PC-9 (cell line): Measurements from ENCODE around the gene SERPINF2. TPM values are rescaled to one million over a fixed set of nuclear protein-coding genes. Genes with fewer than 3 reads are reported as not detected.

Experiments used
- Bru-seq: library from RNA; stranded (reverse); fragments of 400-500 nt; gene quantifications from one replicate; lab custom pipeline; 2021; lab: Mats Ljungman, UMichigan
- BruChase-seq, 2 experiments: library from RNA; stranded (reverse); fragments of 400-500 nt; gene quantifications; one replicate each; lab custom pipeline; 2021; lab: Mats Ljungman, UMichigan
- BruUV-seq: library from RNA; stranded (reverse); fragments of 400-500 nt; replicated peaks from 2 replicates; lab custom pipeline; 2021; lab: Mats Ljungman, UMichigan
- CTCF ChIA-PET: fragments of 300-600 bp; sonication (Branson Sonifier 250); formaldehyde crosslinking; loops from one replicate; lab custom pipeline; 2022; ENCODE audit warnings: antibody characterized with exemption; lab: Charles Lee
- POLR2A ChIA-PET: fragments of 300-600 bp; sonication (Branson Sonifier 250); formaldehyde crosslinking; loops from one replicate; lab custom pipeline; 2022; ENCODE audit warnings: antibody characterized with exemption; ENCODE audit not compliant: unreplicated experiment; lab: Charles Lee
- DNase-seq, 2 experiments: peaks; one replicate each; pipeline versions ENCODE4 v3.0.0 to v3.0.0-alpha.2; 2015 to 2022; ENCODE audit warnings: mixed read lengths in 1 of 2
- H2AFZ ChIP-seq: fragments of 200-600 bp; sonication (generic); 2 replicates; pipeline ENCODE4 v1.8.1; 2017; ENCODE audit warnings: antibody characterized with exemption
- H3F3A ChIP-seq: fragments of 200-600 bp; sonication (generic); 2 replicates; pipeline ENCODE4 v1.8.1; 2017; ENCODE audit warnings: antibody characterized with exemption, mild to moderate bottlenecking, low read depth; ENCODE audit not compliant: insufficient read depth
- H3K27ac ChIP-seq: fragments of 200-600 bp; sonication (generic); 2 replicates; pipeline ENCODE4 v1.6.1; 2016; ENCODE audit warnings: mixed run types
- H3K27me3 ChIP-seq: fragments of 200-600 bp; sonication (generic); 2 replicates; pipeline ENCODE4 v1.6.1; 2016; ENCODE audit warnings: low read depth, mixed run types; ENCODE audit not compliant: insufficient read depth
- H3K36me3 ChIP-seq: fragments of 200-600 bp; sonication (generic); 2 replicates; pipeline ENCODE4 v1.6.1; 2016; ENCODE audit warnings: low read depth, mixed run types
- H3K4me1 ChIP-seq: fragments of 200-600 bp; sonication (generic); replicated peaks from 2 replicates; pipeline ENCODE4 v1.6.1; 2016; ENCODE audit warnings: mixed run types; ENCODE audit not compliant: insufficient read depth
- H3K4me2 ChIP-seq: fragments of 200-600 bp; sonication (generic); 2 replicates; pipeline ENCODE4 v1.6.1; 2017; ENCODE audit warnings: mixed run types
- H3K4me3 ChIP-seq: fragments of 200-600 bp; sonication (generic); 2 replicates; pipeline ENCODE4 v1.6.1; 2016; ENCODE audit warnings: mixed run types
- H3K79me2 ChIP-seq: fragments of 200-600 bp; sonication (generic); 2 replicates; pipeline ENCODE4 v1.6.1; 2017; ENCODE audit warnings: low read depth, mixed run types
- H3K9me2 ChIP-seq: fragments of 200-600 bp; sonication (generic); 2 replicates; pipeline ENCODE4 v1.8.1; 2017; ENCODE audit warnings: mild to moderate bottlenecking; ENCODE audit not compliant: insufficient read depth
- H3K9me3 ChIP-seq: fragments of 200-600 bp; sonication (generic); 2 replicates; pipeline ENCODE4 v1.8.1; 2016; ENCODE audit warnings: low read depth; ENCODE audit not compliant: insufficient read depth
- H4K20me1 ChIP-seq: fragments of 200-600 bp; sonication (generic); 2 replicates; pipeline ENCODE4 v1.8.1; 2017; ENCODE audit not compliant: insufficient read depth
- CTCF ChIP-seq: fragments of 200-600 bp; sonication (generic); conservative IDR thresholded peaks from 2 replicates; pipeline ENCODE4 v1.6.1; 2017; ENCODE audit warnings: mixed run types, antibody characterized with exemption, mild to moderate bottlenecking, moderate library complexity
- EZH2 ChIP-seq: fragments of 200-600 bp; sonication (generic); IDR thresholded peaks from 2 replicates; pipeline ENCODE4 v1.8.0; 2017; ENCODE audit warnings: antibody characterized with exemption, low read depth
- intact Hi-C: fragments of 100-400 bp; cut with micrococcal nuclease; formaldehyde crosslinking; loops from one replicate; pipeline ENCODE4 v1.10.0; 2022; ENCODE audit not compliant: unreplicated experiment
- long read RNA-seq: library from polyadenylated mRNA; stranded (forward); transcript quantifications from one replicate; pipeline ENCODE4 v2.0.0, GENCODE V29; 2022
- total RNA-seq: library from RNA; stranded (reverse); gene quantifications from 2 replicates; pipeline ENCODE4 v1.2.3, GENCODE V29; 2021

SERPINF2 gene
- total RNA-seq (9.5 and 10.5 TPM in 2 replicates), Bru-seq, nascent RNA (percentile 29 among the genes with signal in this experiment), BruChase-seq, experiment 1, labeled RNA remaining after a 2-hour chase (percentile 34 among the genes with signal in this experiment), BruChase-seq, experiment 2, labeled RNA remaining after a 6-hour chase (percentile 46 among the genes with signal in this experiment)
- long read RNA-seq, partial matches to known transcripts, result 10 of 11 reads
- long read RNA-seq, other reads (novel, unspliced or antisense), result 1 of 11 reads

- Histone ChIP-seq H3K27ac (no peak within 1 kb of the TSS), H3K4me2 (no peak within 1 kb of the TSS), H3K9me2 (no peaks in the 10 kb centered on the region), H3K79me2 (no peaks in the 10 kb centered on the region), H3F3A (no peaks in the 10 kb centered on the region), H3K9me3 (no peaks in the 10 kb centered on the region), H2AFZ (no peak within 1 kb of the TSS), H3K4me1 (no peaks in the 10 kb centered on the region), H3K27me3 (no peaks in the 10 kb centered on the region; the same call in 1 of the 2 replicates), H3K4me3 (no peak within 1 kb of the TSS), H4K20me1 (no peaks in the 10 kb centered on the region), H3K36me3 (no peaks in the 10 kb centered on the region)
- TF ChIP-seq EZH2, result no peak
- no peak for TF ChIP-seq CTCF
- no TSS peak for BruUV-seq
- ChIA-PET POLR2A (no interaction called here), CTCF (no interaction called here)
- intact Hi-C loops, result no loop called here
- no peak for DNase-seq
These were observed at the start of gene SERPINF2 for GRCh38 chr17:1742371-1743087. SERPINF2 (plus strand) TSS chr17:1742871; CDS start chr17:1744996, 2,125 bp downstream.

- DNase-seq, result peak in 1 of 2 experiments; percentile 36
- H3K79me2 ChIP-seq, result no peaks in the 10 kb centered on the region
- no peak overlapping the region for H3K27ac ChIP-seq
- POLR2A ChIA-PET, result interaction anchor here (0.7 kb wide), 1 partner anchor 182 kb away, joined by 5 read pairs; no protein-coding TSS in a partner anchor
- CTCF ChIA-PET, result no interaction called here
- H3K27me3 ChIP-seq, result no peaks in the 10 kb centered on the region
- no TSS peak for BruUV-seq
- H3K4me3 ChIP-seq, result no peak overlapping the region
- no peak overlapping the region for H2AFZ ChIP-seq
- no peaks in the 10 kb centered on the region for H3K9me2 ChIP-seq
- no peaks in the 10 kb centered on the region for H3K36me3 ChIP-seq
- no peaks in the 10 kb centered on the region for H3K4me1 ChIP-seq
- H3K9me3 ChIP-seq, result no peaks in the 10 kb centered on the region
- H4K20me1 ChIP-seq, result no peaks in the 10 kb centered on the region
- peaks cover 13% of the 10 kb centered on the region; the same call in 1 of the 2 replicates for H3F3A ChIP-seq
- H3K4me2 ChIP-seq, result no peak overlapping the region
- intact Hi-C loops, result no loop called here
- TF ChIP-seq CTCF (no peak), EZH2 (no peak)
These were observed 49.3 kb upstream of the SERPINF2 start for GRCh38 chr17:1693339-1693738.

GRCh38 chr17:1695365-1695764 is 47.3 kb upstream of the SERPINF2 start:
- Histone ChIP-seq H3K27ac (no peak overlapping the region), H3F3A (peaks cover 13% of the 10 kb centered on the region; the same call in 1 of the 2 replicates), H3K4me2 (no peak overlapping the region), H3K27me3 (no peaks in the 10 kb centered on the region), H3K9me3 (no peaks in the 10 kb centered on the region), H3K4me3 (no peak overlapping the region), H3K4me1 (no peaks in the 10 kb centered on the region), H2AFZ (no peak overlapping the region), H4K20me1 (no peaks in the 10 kb centered on the region), H3K36me3 (no peaks in the 10 kb centered on the region), H3K9me2 (no peaks in the 10 kb centered on the region), H3K79me2 (no peaks in the 10 kb centered on the region)
- DNase-seq, result peak in 1 of 2 experiments; percentile 1
- TF ChIP-seq EZH2, result no peak
- no peak for TF ChIP-seq CTCF
- intact Hi-C loops, result no loop called here
- ChIA-PET POLR2A (no interaction called here), CTCF (no interaction called here)
- no TSS peak for BruUV-seq
